Measurements from ENCODE around the gene TBCD.

The TBCD gene

DNA sequence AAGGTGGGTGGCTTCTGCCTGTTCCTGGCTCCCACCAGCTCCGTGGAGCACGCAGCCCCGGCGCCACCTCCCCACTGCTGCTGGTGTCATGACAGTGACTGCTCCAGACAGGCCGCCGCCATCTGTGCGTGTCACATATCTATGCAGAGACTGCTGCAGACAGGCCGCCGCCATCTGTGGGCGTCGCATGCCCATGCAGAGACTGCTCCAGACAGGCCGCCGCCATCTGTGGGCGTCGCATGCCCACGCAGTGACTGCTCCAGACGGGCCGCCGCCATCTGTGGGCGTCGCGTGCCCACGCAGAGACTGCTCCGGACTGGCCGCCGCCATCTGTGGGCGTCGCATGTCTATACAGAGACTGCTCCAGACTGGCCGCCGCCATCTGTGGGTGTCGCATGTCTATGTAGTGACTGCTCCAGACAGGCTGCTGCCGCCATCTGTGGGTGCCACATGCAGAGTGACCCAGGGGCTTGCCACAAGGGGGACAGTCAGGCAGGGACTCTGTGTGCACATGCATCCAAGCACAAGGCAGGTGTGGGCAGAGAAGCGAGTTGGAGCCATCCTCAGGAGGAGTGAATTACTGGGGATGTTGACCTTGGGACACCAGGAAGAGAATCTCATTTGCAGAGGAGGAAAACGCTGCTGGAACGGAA, 38.7 kb upstream of the TBCD start:
- no peak overlapping the region for H3K4me3 ChIP-seq (ENCODE audit: low read depth, low read length)
- no peaks in the 10 kb centered on the region for H3K27me3 ChIP-seq (ENCODE audit: insufficient read depth, low read length)
- H3K27ac ChIP-seq (ENCODE audit: low read depth, low read length), result no peak overlapping the region
- H2AFZ ChIP-seq (ENCODE audit: low read length, unreplicated experiment), result no peak overlapping the region
- H3K79me2 ChIP-seq (ENCODE audit: control insufficient read depth, insufficient read depth, low read length, unreplicated experiment), result peaks cover 12% of the 10 kb centered on the region
- peaks cover 6% of the 10 kb centered on the region for H3K4me1 ChIP-seq (ENCODE audit: control insufficient read depth, insufficient read depth, low read length, unreplicated experiment)
- H3K36me3 ChIP-seq (ENCODE audit: insufficient read depth, low read length), result no peaks in the 10 kb centered on the region

- Histone ChIP-seq H2AFZ (ENCODE audit: low read length, unreplicated experiment) (peak within 1 kb of the TSS; percentile 82), H3K79me2 (ENCODE audit: control insufficient read depth, insufficient read depth, low read length, unreplicated experiment) (peaks cover 16% of the 10 kb centered on the region), H3K4me1 (ENCODE audit: control insufficient read depth, insufficient read depth, low read length, unreplicated experiment) (peaks cover 6% of the 10 kb centered on the region), H3K27me3 (ENCODE audit: insufficient read depth, low read length) (no peaks in the 10 kb centered on the region), H3K4me3 (ENCODE audit: low read depth, low read length) (peak within 1 kb of the TSS; percentile 99), H3K27ac (ENCODE audit: low read depth, low read length) (peak within 1 kb of the TSS; percentile 51; the same call in 1 of the 2 replicates), H3K36me3 (ENCODE audit: insufficient read depth, low read length) (peaks cover 6% of the 10 kb centered on the region)
Measured at GRCh38 chr17:82716203-82717010, 35.5 kb upstream of the TBCD start, which contains the start of gene FN3KRP. FN3KRP (plus strand) TSS chr17:82716706; CDS start chr17:82716756, 50 bp downstream.

DNA sequence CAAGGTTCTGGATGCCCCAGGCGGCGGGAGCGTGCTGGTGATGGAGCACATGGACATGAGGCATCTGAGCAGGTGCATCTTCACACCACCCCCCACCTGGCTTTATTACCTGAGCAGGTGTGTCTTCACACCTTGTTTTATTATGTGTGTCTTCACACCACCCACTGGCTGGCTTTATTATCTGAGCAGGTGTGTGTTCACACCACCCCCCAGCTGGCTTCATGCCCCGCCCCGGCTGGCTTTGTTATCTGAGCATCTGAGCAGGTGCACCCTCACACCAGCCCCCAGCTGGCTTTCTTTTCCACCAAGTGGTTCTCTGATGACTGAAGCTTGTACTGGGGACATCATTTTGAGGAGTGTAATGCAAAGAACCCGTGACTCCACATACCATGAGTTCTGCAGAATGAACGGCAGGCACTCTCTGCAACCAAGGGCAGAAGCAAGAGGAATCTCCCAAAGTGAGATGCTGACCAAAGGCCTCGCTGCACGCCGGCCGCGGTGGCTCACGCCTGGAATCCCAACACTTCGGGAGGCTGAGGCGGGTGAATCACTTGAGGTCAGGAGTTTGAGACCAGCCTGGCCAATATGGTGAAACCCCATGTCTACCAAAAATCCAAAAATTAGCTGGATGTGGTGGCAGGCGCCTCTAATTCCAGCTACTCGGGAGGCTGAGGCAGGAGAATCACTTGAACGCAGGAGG, 32.7 kb upstream of the TBCD start:
- Histone ChIP-seq H3K27me3 (ENCODE audit: insufficient read depth, low read length) (no peaks in the 10 kb centered on the region), H2AFZ (ENCODE audit: low read length, unreplicated experiment) (no peak overlapping the region)

GRCh38 chr17:82720204-82720603, 31.7 kb upstream of the TBCD start:
- H2AFZ ChIP-seq (ENCODE audit: low read length, unreplicated experiment), result no peak overlapping the region
- H3K27ac ChIP-seq (ENCODE audit: low read depth, low read length), result no peak overlapping the region
- no peaks in the 10 kb centered on the region for H3K27me3 ChIP-seq (ENCODE audit: insufficient read depth, low read length)
- peaks cover 6% of the 10 kb centered on the region for H3K4me1 ChIP-seq (ENCODE audit: control insufficient read depth, insufficient read depth, low read length, unreplicated experiment)
- peaks cover 17% of the 10 kb centered on the region for H3K36me3 ChIP-seq (ENCODE audit: insufficient read depth, low read length)
- no peak overlapping the region for H3K4me3 ChIP-seq (ENCODE audit: low read depth, low read length)
- H3K79me2 ChIP-seq (ENCODE audit: control insufficient read depth, insufficient read depth, low read length, unreplicated experiment), result peaks cover 16% of the 10 kb centered on the region

More for the DNA sequence above, 32.7 kb upstream of the TBCD start:
- H3K36me3 ChIP-seq (ENCODE audit: insufficient read depth, low read length), result peaks cover 17% of the 10 kb centered on the region
- H3K4me3 ChIP-seq (ENCODE audit: low read depth, low read length), result no peak overlapping the region; the same call in 1 of the 2 replicates
- H3K27ac ChIP-seq (ENCODE audit: low read depth, low read length), result no peak overlapping the region
- H3K4me1 ChIP-seq (ENCODE audit: control insufficient read depth, insufficient read depth, low read length, unreplicated experiment), result peaks cover 6% of the 10 kb centered on the region
- H3K79me2 ChIP-seq (ENCODE audit: control insufficient read depth, insufficient read depth, low read length, unreplicated experiment), result peaks cover 16% of the 10 kb centered on the region

GRCh38 chr17:82722341-82723013, 29.4 kb upstream of the TBCD start:
- Histone ChIP-seq H3K79me2 (ENCODE audit: control insufficient read depth, insufficient read depth, low read length, unreplicated experiment) (peaks cover 11% of the 10 kb centered on the region), H3K4me3 (ENCODE audit: low read depth, low read length) (no peak overlapping the region), H3K27me3 (ENCODE audit: insufficient read depth, low read length) (no peaks in the 10 kb centered on the region), H3K27ac (ENCODE audit: low read depth, low read length) (no peak overlapping the region), H2AFZ (ENCODE audit: low read length, unreplicated experiment) (no peak overlapping the region), H3K36me3 (ENCODE audit: insufficient read depth, low read length) (peaks cover 17% of the 10 kb centered on the region), H3K4me1 (ENCODE audit: control insufficient read depth, insufficient read depth, low read length, unreplicated experiment) (peaks cover 6% of the 10 kb centered on the region)

- no peaks in the 10 kb centered on the region for H3K4me1 ChIP-seq (ENCODE audit: control insufficient read depth, insufficient read depth, low read length, unreplicated experiment)
- no peak overlapping the region for H3K4me3 ChIP-seq (ENCODE audit: low read depth, low read length)
- peaks cover 3% of the 10 kb centered on the region for H3K79me2 ChIP-seq (ENCODE audit: control insufficient read depth, insufficient read depth, low read length, unreplicated experiment)
- no peak overlapping the region for H3K27ac ChIP-seq (ENCODE audit: low read depth, low read length)
- peaks cover 17% of the 10 kb centered on the region for H3K36me3 ChIP-seq (ENCODE audit: insufficient read depth, low read length)
- no peaks in the 10 kb centered on the region for H3K27me3 ChIP-seq (ENCODE audit: insufficient read depth, low read length)
- H2AFZ ChIP-seq (ENCODE audit: low read length, unreplicated experiment), result no peak overlapping the region
Measured at GRCh38 chr17:82723169-82723807, 28.6 kb upstream of the TBCD start.

GRCh38 chr17:82726427-82726826, 25.4 kb upstream of the TBCD start:
- no peaks in the 10 kb centered on the region for H3K27me3 ChIP-seq (ENCODE audit: insufficient read depth, low read length)
- no peaks in the 10 kb centered on the region for H3K4me1 ChIP-seq (ENCODE audit: control insufficient read depth, insufficient read depth, low read length, unreplicated experiment)
- no peaks in the 10 kb centered on the region for H3K79me2 ChIP-seq (ENCODE audit: control insufficient read depth, insufficient read depth, low read length, unreplicated experiment)
- no peak overlapping the region for H3K27ac ChIP-seq (ENCODE audit: low read depth, low read length)
- H2AFZ ChIP-seq (ENCODE audit: low read length, unreplicated experiment), result no peak overlapping the region
- H3K36me3 ChIP-seq (ENCODE audit: insufficient read depth, low read length), result peaks cover 16% of the 10 kb centered on the region; the same call in 1 of the 2 replicates
- H3K4me3 ChIP-seq (ENCODE audit: low read depth, low read length), result no peak overlapping the region

GRCh38 chr17:82729479-82730260, 22.2 kb upstream of the TBCD start:
- Histone ChIP-seq H3K27me3 (ENCODE audit: insufficient read depth, low read length) (no peaks in the 10 kb centered on the region), H3K79me2 (ENCODE audit: control insufficient read depth, insufficient read depth, low read length, unreplicated experiment) (no peaks in the 10 kb centered on the region), H3K4me3 (ENCODE audit: low read depth, low read length) (no peak overlapping the region), H3K36me3 (ENCODE audit: insufficient read depth, low read length) (peaks cover 22% of the 10 kb centered on the region), H3K4me1 (ENCODE audit: control insufficient read depth, insufficient read depth, low read length, unreplicated experiment) (no peaks in the 10 kb centered on the region), H3K27ac (ENCODE audit: low read depth, low read length) (no peak overlapping the region), H2AFZ (ENCODE audit: low read length, unreplicated experiment) (no peak overlapping the region)

DNA sequence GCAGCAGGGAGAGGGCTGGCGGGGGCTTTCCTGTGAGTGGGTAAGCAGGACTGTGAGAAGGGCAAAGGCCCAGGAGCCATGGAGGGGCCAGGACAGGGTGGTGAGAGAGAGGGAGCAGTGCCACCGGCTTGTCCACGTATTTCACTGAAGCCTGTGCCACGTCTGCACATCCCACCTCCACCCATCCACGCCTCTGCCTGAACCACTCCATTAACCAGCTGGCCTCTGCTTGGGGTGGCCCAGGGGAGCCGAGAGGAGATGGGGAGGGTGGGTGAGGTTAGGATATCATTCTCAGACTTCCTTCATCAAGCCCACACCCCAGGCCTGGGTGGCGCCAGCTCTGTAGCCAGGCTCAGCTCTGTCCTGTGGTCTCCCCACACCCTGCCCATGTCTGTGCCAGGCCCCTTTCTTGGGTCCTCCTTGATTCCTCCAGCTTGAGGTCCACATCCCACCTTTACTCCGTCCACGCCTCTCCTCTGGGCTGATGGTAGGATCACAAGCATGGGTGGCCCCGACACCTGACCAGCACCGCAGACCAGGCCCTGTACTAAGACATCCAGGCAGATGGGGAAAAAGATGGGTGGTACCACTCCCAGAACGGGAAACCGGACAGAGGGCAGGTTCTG, 19.6 kb upstream of the TBCD start:
- Histone ChIP-seq H3K79me2 (ENCODE audit: control insufficient read depth, insufficient read depth, low read length, unreplicated experiment) (no peaks in the 10 kb centered on the region), H3K36me3 (ENCODE audit: insufficient read depth, low read length) (peaks cover 22% of the 10 kb centered on the region), H3K27ac (ENCODE audit: low read depth, low read length) (no peak overlapping the region), H2AFZ (ENCODE audit: low read length, unreplicated experiment) (no peak overlapping the region), H3K4me3 (ENCODE audit: low read depth, low read length) (no peak overlapping the region), H3K27me3 (ENCODE audit: insufficient read depth, low read length) (no peaks in the 10 kb centered on the region), H3K4me1 (ENCODE audit: control insufficient read depth, insufficient read depth, low read length, unreplicated experiment) (no peaks in the 10 kb centered on the region)

Measured in ACC112 (cell line).